Hepatocyte (in vitro differentiated cells): Measurements from ENCODE around the gene PRR12. TPM values are rescaled to one million over a fixed set of nuclear protein-coding genes. Genes with fewer than 3 reads are reported as not detected.
A peak's percentile ranks its signal among the peaks of the same experiment; 100 is the strongest.

Source experiments
- DNase-seq: peaks from one replicate; pipeline ENCODE4 v3.0.0-alpha.2; 2016; ENCODE audit warnings: low spot score
- H2AFZ ChIP-seq: fragments of 200-600 bp; sonication (generic); 2 replicates; pipeline ENCODE4 v1.6.0; 2016; ENCODE audit warnings: antibody characterized with exemption, mild to moderate bottlenecking
- H3K27ac ChIP-seq: fragments of 200-600 bp; sonication (generic); 2 replicates; pipeline ENCODE4 v1.5.1; 2016; ENCODE audit warnings: mild to moderate bottlenecking
- H3K27me3 ChIP-seq: fragments of 200-600 bp; sonication (generic); 2 replicates; pipeline ENCODE4 v1.6.1; 2016
- H3K36me3 ChIP-seq: fragments of 200-600 bp; sonication (generic); replicated peaks from 2 replicates; pipeline ENCODE4 v1.5.1; 2016; ENCODE audit warnings: low read depth; ENCODE audit not compliant: insufficient read depth
- H3K4me1 ChIP-seq: fragments of 200-600 bp; sonication (generic); 2 replicates; pipeline ENCODE4 v1.5.1; 2016; ENCODE audit warnings: mild to moderate bottlenecking, moderate library complexity; ENCODE audit not compliant: insufficient read depth
- H3K4me2 ChIP-seq: fragments of 200-600 bp; sonication (generic); 2 replicates; pipeline ENCODE4 v1.6.0; 2016
- H3K4me3 ChIP-seq: fragments of 200-600 bp; sonication (generic); 2 replicates; pipeline ENCODE4 v1.5.1; 2016; ENCODE audit warnings: mild to moderate bottlenecking
- H3K79me2 ChIP-seq: fragments of 200-600 bp; sonication (generic); 2 replicates; pipeline ENCODE4 v1.6.0; 2017; ENCODE audit warnings: mild to moderate bottlenecking
- H3K9me2 ChIP-seq: fragments of 200-600 bp; sonication (generic); replicated peaks from 2 replicates; pipeline ENCODE4 v1.6.0; 2017; ENCODE audit warnings: mild to moderate bottlenecking; ENCODE audit not compliant: insufficient read depth
- H3K9me3 ChIP-seq: fragments of 200-600 bp; sonication (generic); 2 replicates; pipeline ENCODE4 v1.5.1; 2016; ENCODE audit warnings: low read depth, mild to moderate bottlenecking
- H4K20me1 ChIP-seq: fragments of 200-600 bp; sonication (generic); 2 replicates; pipeline ENCODE4 v1.6.0; 2016; ENCODE audit warnings: mild to moderate bottlenecking; ENCODE audit not compliant: insufficient read depth, poor library complexity, severe bottlenecking
- EZH2 ChIP-seq: fragments of 200-600 bp; sonication (generic); IDR thresholded peaks from 2 replicates; pipeline ENCODE4 v1.6.1; 2016; ENCODE audit warnings: antibody characterized with exemption, mild to moderate bottlenecking, borderline replicate concordance
- EZH2phosphoT487 ChIP-seq: fragments of 200-600 bp; sonication (generic); IDR thresholded peaks from one replicate; pipeline ENCODE4 v1.6.1; 2018; ENCODE audit warnings: antibody characterized with exemption, mild to moderate bottlenecking, low read depth, moderate library complexity; ENCODE audit not compliant: unreplicated experiment, severe bottlenecking
- WGBS: methylation state at CpG from one replicate; pipeline ENCODE4 v1.1.6; 2016; ENCODE audit warnings: low lambda C conversion rate; ENCODE audit errors: missing lambda C conversion rate; 5-methylcytosine and 5-hydroxymethylcytosine counted together
- polyA plus RNA-seq: library from polyadenylated mRNA; unstranded; fragments of >200 nt; fragmentation: Nextera tagmentation; extraction: Ambion mirVana; gene quantifications from 2 replicates; pipeline ENCODE4 v1.2.1, GENCODE V29; 2016
- total RNA-seq: library from RNA; depleted of rRNA; stranded (reverse); fragments of >200 nt; gene quantifications from 2 replicates; pipeline ENCODE4 v1.2.3, GENCODE V29; 2014
- TF ChIP-seq, protein P1 (sequence below): fragments of 200-600 bp; sonication (generic); IDR thresholded peaks from 2 replicates; pipeline ENCODE4 v1.5.1; 2016; ENCODE audit warnings: antibody characterized with exemption, mild to moderate bottlenecking; ENCODE audit not compliant: poor library complexity

Gene PRR12
- total and polyA plus RNA-seq, 2 experiments from 2014 or later: 2.7 to 3.7 TPM

DNA sequence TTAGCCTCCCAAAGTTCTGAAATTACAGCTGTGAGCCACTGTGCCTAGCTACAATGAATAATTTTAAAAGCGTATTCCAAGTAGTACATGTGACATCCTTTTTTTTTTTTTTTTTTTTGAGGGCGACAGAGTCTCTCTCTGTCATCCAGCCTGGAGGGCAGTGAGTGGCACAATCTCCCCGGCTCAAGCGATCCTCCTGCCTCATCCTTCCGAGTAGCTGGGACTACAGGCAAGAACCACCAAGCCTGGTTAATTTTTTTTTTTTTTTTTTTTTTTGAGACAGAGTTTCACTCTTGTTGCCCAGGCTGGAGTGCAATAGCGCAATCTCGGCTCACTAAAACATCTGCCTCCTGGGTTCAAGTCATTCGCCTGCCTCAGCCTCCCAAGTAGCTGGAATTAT is 3.8 kb upstream of the PRR12 start:
- peaks cover 8% of the 10 kb centered on the region for H3K79me2 ChIP-seq
- no peaks in the 10 kb centered on the region for H3K27me3 ChIP-seq
- no peak overlapping the region for H3K27ac ChIP-seq
- H3K4me3 ChIP-seq: no peak overlapping the region
- no peak overlapping the region for H3K4me2 ChIP-seq
- no peak overlapping the region for H2AFZ ChIP-seq
- WGBS: 93% methylated on average over 8 of the region's 8 CpGs
- no peaks in the 10 kb centered on the region for H3K9me3 ChIP-seq
- H4K20me1 ChIP-seq: peaks cover 2% of the 10 kb centered on the region
- no peak for DNase-seq
- H3K9me2 ChIP-seq: no peaks in the 10 kb centered on the region
- no peaks in the 10 kb centered on the region for H3K36me3 ChIP-seq
- H3K4me1 ChIP-seq: no peaks in the 10 kb centered on the region
- TF ChIP-seq, protein P1, sequence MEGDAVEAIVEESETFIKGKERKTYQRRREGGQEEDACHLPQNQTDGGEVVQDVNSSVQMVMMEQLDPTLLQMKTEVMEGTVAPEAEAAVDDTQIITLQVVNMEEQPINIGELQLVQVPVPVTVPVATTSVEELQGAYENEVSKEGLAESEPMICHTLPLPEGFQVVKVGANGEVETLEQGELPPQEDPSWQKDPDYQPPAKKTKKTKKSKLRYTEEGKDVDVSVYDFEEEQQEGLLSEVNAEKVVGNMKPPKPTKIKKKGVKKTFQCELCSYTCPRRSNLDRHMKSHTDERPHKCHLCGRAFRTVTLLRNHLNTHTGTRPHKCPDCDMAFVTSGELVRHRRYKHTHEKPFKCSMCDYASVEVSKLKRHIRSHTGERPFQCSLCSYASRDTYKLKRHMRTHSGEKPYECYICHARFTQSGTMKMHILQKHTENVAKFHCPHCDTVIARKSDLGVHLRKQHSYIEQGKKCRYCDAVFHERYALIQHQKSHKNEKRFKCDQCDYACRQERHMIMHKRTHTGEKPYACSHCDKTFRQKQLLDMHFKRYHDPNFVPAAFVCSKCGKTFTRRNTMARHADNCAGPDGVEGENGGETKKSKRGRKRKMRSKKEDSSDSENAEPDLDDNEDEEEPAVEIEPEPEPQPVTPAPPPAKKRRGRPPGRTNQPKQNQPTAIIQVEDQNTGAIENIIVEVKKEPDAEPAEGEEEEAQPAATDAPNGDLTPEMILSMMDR: no peak
- TF ChIP-seq EZH2 (no peak), EZH2phosphoT487 (no peak)

DNA sequence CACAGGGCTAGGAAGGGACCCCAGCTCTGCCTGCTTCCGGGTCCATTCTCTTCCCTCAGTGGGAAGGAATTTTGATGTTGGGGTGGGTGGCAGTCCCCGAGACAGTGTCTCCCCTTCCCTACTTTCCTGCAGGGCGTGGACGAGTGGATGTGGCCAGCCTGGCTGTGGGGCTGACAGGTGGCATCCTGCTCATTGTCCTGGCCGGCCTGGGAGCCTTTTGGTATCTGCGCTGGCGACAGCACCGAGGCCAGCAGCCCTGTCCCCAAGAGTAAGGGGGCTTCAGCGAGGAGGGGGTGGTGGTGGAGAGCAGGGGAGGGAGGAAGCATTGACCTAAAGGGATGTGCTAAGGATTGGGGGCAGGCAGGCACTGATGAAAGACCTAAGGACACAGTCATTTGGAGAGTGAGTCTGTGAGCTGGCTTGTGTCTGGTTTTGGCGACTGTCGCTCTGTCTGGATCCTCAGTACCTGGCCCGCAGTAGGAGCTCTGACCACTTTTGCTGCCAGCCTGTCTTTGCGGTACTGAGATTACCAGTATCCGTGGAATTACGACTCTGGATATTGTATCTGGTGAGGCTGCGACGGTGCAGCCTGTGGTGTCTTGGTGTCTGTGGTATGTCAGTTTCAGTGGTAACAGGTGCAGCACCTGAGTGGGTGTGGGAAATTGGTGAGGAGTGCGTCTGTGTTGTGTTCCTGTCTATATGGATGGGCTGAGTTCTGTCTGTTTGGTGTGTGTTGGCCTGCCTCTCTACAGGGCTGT is 2.4 kb upstream of the PRR12 start:
- no peak for DNase-seq
- Histone ChIP-seq H3K36me3 (no peaks in the 10 kb centered on the region), H2AFZ (no peak overlapping the region), H4K20me1 (peaks cover 12% of the 10 kb centered on the region), H3K27ac (no peak overlapping the region), H3K27me3 (no peaks in the 10 kb centered on the region), H3K79me2 (peaks cover 18% of the 10 kb centered on the region), H3K9me2 (no peaks in the 10 kb centered on the region), H3K4me1 (peaks cover 1% of the 10 kb centered on the region), H3K9me3 (no peaks in the 10 kb centered on the region), H3K4me3 (no peak overlapping the region), H3K4me2 (no peak overlapping the region)
- TF ChIP-seq, protein P1: no peak
- 79% methylated on average over 18 of the region's 18 CpGs for WGBS

DNA sequence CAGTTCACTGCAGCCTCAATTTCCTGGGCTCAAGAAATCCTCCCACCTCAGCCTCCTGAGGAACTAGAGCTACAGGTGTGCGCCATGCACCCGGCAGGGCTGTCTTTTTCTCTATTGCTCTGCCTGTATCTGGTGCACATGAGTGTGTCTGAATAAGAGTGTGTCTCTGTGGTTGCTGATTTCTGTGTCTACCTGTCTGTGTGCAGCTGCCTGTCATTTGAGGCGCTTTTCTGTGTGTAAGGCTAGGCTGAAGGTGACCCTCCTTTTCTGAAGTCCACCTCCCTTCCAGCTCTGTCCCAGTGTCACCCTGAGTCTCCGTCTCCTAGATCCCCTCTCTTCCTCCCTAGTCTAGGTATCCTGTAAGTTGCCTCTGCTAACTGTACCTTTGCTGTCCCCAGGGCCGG is 1.5 kb upstream of the PRR12 start:
- Histone ChIP-seq H3K9me2 (no peaks in the 10 kb centered on the region), H3K9me3 (no peaks in the 10 kb centered on the region), H3K27ac (peak overlapping the region; percentile 11), H2AFZ (no peak overlapping the region), H3K36me3 (no peaks in the 10 kb centered on the region), H3K79me2 (peaks cover 28% of the 10 kb centered on the region), H3K27me3 (no peaks in the 10 kb centered on the region), H3K4me3 (no peak overlapping the region), H3K4me2 (peak overlapping the region; percentile 99), H3K4me1 (peaks cover 6% of the 10 kb centered on the region), H4K20me1 (peaks cover 18% of the 10 kb centered on the region)
- TF ChIP-seq, protein P1: no peak
- DNase-seq: no peak
- 73% methylated on average over 4 of the region's 5 CpGs for WGBS
